H1 (cell line): ENCODE results near the gene CLEC16A.

ENCODE experiments used
- ATF3 ChIP-seq: IDR thresholded peaks from 2 replicates; pipeline ENCODE4 v1.6.1; 2011; ENCODE audit warnings: low read depth, mild to moderate bottlenecking, low read length; ENCODE audit not compliant: insufficient read depth
- BRCA1 ChIP-seq: IDR thresholded peaks from 2 replicates; pipeline ENCODE4 v1.6.1; 2012; ENCODE audit warnings: low read depth, low read length, improper control_type of control experiment
- CTCF ChIP-seq, 3 experiments: IDR thresholded peaks; 1 replicate in 2 of 3; 2 replicates in 1 of 3; pipeline versions ENCODE4 v1.5.1 to v1.6.1; 2011; ENCODE audit warnings: low read length in 3 of 3, mild to moderate bottlenecking in 3 of 3, inconsistent platforms in 2 of 3, low read depth in 1 of 3, moderate library complexity in 1 of 3; ENCODE audit not compliant: insufficient read depth in 1 of 3; ENCODE audit errors: control extremely low read depth in 1 of 3
- SIX5 ChIP-seq: IDR thresholded peaks from 2 replicates; pipeline ENCODE4 v1.6.1; 2011; ENCODE audit warnings: mild to moderate bottlenecking, low read depth, low read length

GRCh38 chr16:11204513-11205047 is 260.2 kb downstream of the CLEC16A start:
- TF ChIP-seq CTCF (IDR thresholded peaks at IDR 0.05; ENCODE audit: control extremely low read depth in 1 of 3, insufficient read depth in 1 of 3, low read depth in 1 of 3, low read length in 3 of 3) (no peak), SIX5 (no peak), ATF3 (no peak), BRCA1 (no peak)
